CD14-positive monocyte (primary cell): ENCODE measurements around the gene GADD45GIP1. TPM values are rescaled to one million over a fixed set of nuclear protein-coding genes. Genes with fewer than 3 reads are reported as not detected.

ENCODE experiments used
- DNase-seq, 3 donors: peaks; one replicate each; pipeline ENCODE4 v3.0.0-alpha.2; 2011 to 2022
- H2AFZ ChIP-seq: 2 replicates; pipeline ENCODE4 v1.6.0; 2012; ENCODE audit warnings: mild to moderate bottlenecking, low read depth, low read length, inconsistent platforms; ENCODE audit not compliant: insufficient read depth, poor library complexity, severe bottlenecking
- H3K27ac ChIP-seq, 2 donors: 1 replicate in 1 of 2; 2 replicates in 1 of 2; pipeline ENCODE4 v1.5.1; 2012 to 2013; ENCODE audit warnings: low read length in 2 of 2, control low read depth in 1 of 2, inconsistent platforms in 1 of 2, low read depth in 1 of 2, mild to moderate bottlenecking in 1 of 2
- H3K27me3 ChIP-seq, 2 donors: one replicate each; pipeline versions ENCODE4 v1.6.0 to v1.6.1; 2011 to 2013; ENCODE audit warnings: low read length in 2 of 2; ENCODE audit not compliant: control insufficient read depth in 2 of 2, insufficient read depth in 2 of 2
- H3K36me3 ChIP-seq, 2 donors: replicated peaks in 1 of 2; 1 replicate in 1 of 2; 2 replicates in 1 of 2; pipeline versions ENCODE4 v1.5.1 to v1.6.1; 2012 to 2013; ENCODE audit warnings: low read length in 2 of 2, control low read depth in 1 of 2, inconsistent platforms in 1 of 2, mild to moderate bottlenecking in 1 of 2; ENCODE audit not compliant: insufficient read depth in 2 of 2, control insufficient read depth in 1 of 2
- H3K4me1 ChIP-seq, 2 donors: 1 replicate in 1 of 2; 2 replicates in 1 of 2; pipeline versions ENCODE4 v1.5.1 to v1.6.1; 2012 to 2013; ENCODE audit warnings: low read length in 2 of 2, control low read depth in 1 of 2, inconsistent platforms in 1 of 2, mild to moderate bottlenecking in 1 of 2, moderate library complexity in 1 of 2; ENCODE audit not compliant: insufficient read depth in 2 of 2, control insufficient read depth in 1 of 2
- H3K4me2 ChIP-seq: replicated peaks from 2 replicates; pipeline ENCODE3; 2012; ENCODE audit warnings: low read length, moderate library complexity, mild to moderate bottlenecking; ENCODE audit not compliant: poor library complexity, severe bottlenecking; ENCODE audit errors: extremely low read depth
- H3K4me3 ChIP-seq, 3 experiments: fragments of 200-600 bp in 1 of 3; sonication (generic) in 1 of 3; replicated peaks in 1 of 3; 1 replicate in 2 of 3; 2 replicates in 1 of 3; pipeline ENCODE4 v1.5.1; 2011 to 2013; ENCODE audit warnings: low read length in 3 of 3, mild to moderate bottlenecking in 3 of 3, control low read depth in 2 of 3, low read depth in 2 of 3, inconsistent platforms in 1 of 3, moderate library complexity in 1 of 3
- H3K79me2 ChIP-seq: 2 replicates; pipeline ENCODE4 v1.6.0; 2012; ENCODE audit warnings: mild to moderate bottlenecking, control low read depth, inconsistent platforms, low read length, moderate library complexity; ENCODE audit not compliant: insufficient read depth
- H3K9ac ChIP-seq: 2 replicates; pipeline ENCODE4 v1.6.0; 2017; ENCODE audit warnings: low read length, mild to moderate bottlenecking; ENCODE audit not compliant: insufficient read depth, poor library complexity, severe bottlenecking
- H3K9me3 ChIP-seq, 2 donors: replicated peaks in 1 of 2; 1 replicate in 1 of 2; 2 replicates in 1 of 2; pipeline versions ENCODE4 v1.5.1 to v1.6.1; 2012 to 2013; ENCODE audit warnings: low read length in 2 of 2, control low read depth in 1 of 2; ENCODE audit not compliant: control insufficient read depth in 1 of 2, insufficient read depth in 1 of 2
- H4K20me1 ChIP-seq: 2 replicates; pipeline ENCODE4 v1.6.0; 2012; ENCODE audit warnings: mild to moderate bottlenecking, low read length, control low read depth, moderate library complexity; ENCODE audit not compliant: insufficient read depth
- H3K27ac Mint-ChIP-seq, 7 donors: one replicate each; pipeline ENCODE4 v1.8.0; 2020; ENCODE audit warnings: mild to moderate bottlenecking in 7 of 7, mixed read lengths in 7 of 7, moderate library complexity in 6 of 7, inconsistent platforms in 2 of 7
- H3K27me3 Mint-ChIP-seq, 3 donors: one replicate each; pipeline ENCODE4 v1.8.0; 2021 to 2022; ENCODE audit warnings: low read depth in 3 of 3, mild to moderate bottlenecking in 3 of 3, mixed read lengths in 3 of 3, moderate library complexity in 3 of 3, inconsistent platforms in 1 of 3
- H3K36me3 Mint-ChIP-seq, 2 donors: one replicate each; pipeline ENCODE4 v1.8.0; 2020; ENCODE audit warnings: mixed read lengths in 2 of 2, inconsistent platforms in 1 of 2, mild to moderate bottlenecking in 1 of 2
- H3K4me1 Mint-ChIP-seq: one replicate; pipeline ENCODE4 v1.8.0; 2020; ENCODE audit warnings: mild to moderate bottlenecking, mixed read lengths
- H3K4me3 Mint-ChIP-seq, 2 donors: one replicate each; pipeline ENCODE4 v1.8.0; 2020; ENCODE audit warnings: mild to moderate bottlenecking in 2 of 2, mixed read lengths in 2 of 2, moderate library complexity in 1 of 2
- H3K9me3 Mint-ChIP-seq, 7 donors: one replicate each; pipeline ENCODE4 v1.8.0; 2020 to 2022; ENCODE audit warnings: mixed read lengths in 7 of 7, mild to moderate bottlenecking in 6 of 7, moderate library complexity in 6 of 7, inconsistent platforms in 2 of 7
- CTCF ChIP-seq: fragments of 200-600 bp; IDR thresholded peaks from one replicate; pipeline ENCODE4 v1.8.0; 2022; ENCODE audit warnings: antibody characterized with exemption, mild to moderate bottlenecking
- WGBS: methylation state at CpG from one replicate; pipeline ENCODE4 v1.1.5; 2013; ENCODE audit warnings: missing lambda C conversion rate; ENCODE audit not compliant: insufficient coverage; 5-methylcytosine and 5-hydroxymethylcytosine counted together
- intact Hi-C, 2 donors: fragments of 100-400 bp; cut with micrococcal nuclease; formaldehyde crosslinking; loops; one replicate each; pipeline versions ENCODE4 v1.15.0 to v1.15.1; 2023
- polyA plus RNA-seq, 3 donors: library from polyadenylated mRNA; depleted of rRNA in 1 of 3; unstranded in 2 of 3; stranded (reverse) in 1 of 3; fragments of 300-500 nt in 2 of 3; fragments of >200 nt in 1 of 3; fragmentation: Illumina TruSeq in 2 of 3; gene quantifications; 1 replicate in 2 of 3; 2 replicates in 1 of 3; pipeline ENCODE4 v1.2.3, GENCODE V29; 2012 to 2021

The GADD45GIP1 gene
- polyA plus RNA-seq, 3 donors, result 8.3 to 42.4 (median 31.6) TPM

GRCh38 chr19:12986726-12987125 is 29.7 kb upstream of the GADD45GIP1 start:
- Histone ChIP-seq H3K4me3 (no peak overlapping the region), H3K27ac (no peak overlapping the region), H3K9me3 (peaks cover 0 to 4% of the 10 kb centered on the region in 2 donors), H2AFZ (no peak overlapping the region), H3K4me2 (no peak overlapping the region), H3K36me3 (no peaks in the 10 kb centered on the region), H3K79me2 (no peaks in the 10 kb centered on the region), H4K20me1 (no peaks in the 10 kb centered on the region), H3K27me3 (peaks cover 0 to 6% of the 10 kb centered on the region in 2 donors), H3K4me1 (peaks cover 9 to 12% of the 10 kb centered on the region in 2 donors), H3K9ac (no peak overlapping the region)
- Mint-ChIP-seq H3K4me1 (peaks cover 8% of the 10 kb centered on the region), H3K36me3 (no peaks in the 10 kb centered on the region), H3K27ac (no peak overlapping the region), H3K4me3 (no peak overlapping the region), H3K9me3 (no peaks in the 10 kb centered on the region), H3K27me3 (peaks cover 1 to 4% (median 2%) of the 10 kb centered on the region in 3 donors)
- intact Hi-C loops, result loop anchor here in 1 of 2 donors (10.0 kb wide), 1 partner anchor 48 kb away; no protein-coding TSS in a partner anchor
- no peak for DNase-seq
- 94% methylated on average over 11 of the region's 12 CpGs for WGBS
- no peak for TF ChIP-seq CTCF

GRCh38 chr19:12985049-12985776 is 28.2 kb upstream of the GADD45GIP1 start:
- H3K27me3 Mint-ChIP-seq, result peaks cover 1 to 4% (median 4%) of the 10 kb centered on the region in 3 donors
- Histone ChIP-seq H3K79me2 (no peaks in the 10 kb centered on the region), H3K9ac (no peak overlapping the region), H3K4me1 (peaks cover 9 to 12% of the 10 kb centered on the region in 2 donors), H3K27ac (no peak overlapping the region), H3K36me3 (no peaks in the 10 kb centered on the region), H3K9me3 (peaks cover 0 to 4% of the 10 kb centered on the region in 2 donors), H2AFZ (no peak overlapping the region), H3K27me3 (peaks cover 0 to 6% of the 10 kb centered on the region in 2 donors), H3K4me3 (no peak overlapping the region), H4K20me1 (no peaks in the 10 kb centered on the region), H3K4me2 (no peak overlapping the region)
- peak in 1 of 3 donors; percentile 40 for DNase-seq
- no peak overlapping the region for H3K4me3 Mint-ChIP-seq
- intact Hi-C loops, result loop anchor here in 1 of 2 donors (10.0 kb wide), 1 partner anchor 50 kb away; no protein-coding TSS in a partner anchor
- no peak for TF ChIP-seq CTCF
- 81% methylated on average over 15 of the region's 16 CpGs for WGBS
- no peaks in the 10 kb centered on the region for H3K9me3 Mint-ChIP-seq
- H3K36me3 Mint-ChIP-seq, result no peaks in the 10 kb centered on the region
- peak overlapping the region in 1 of 7 donors; percentile 63 for H3K27ac Mint-ChIP-seq
- H3K4me1 Mint-ChIP-seq, result peaks cover 8% of the 10 kb centered on the region
